SK-N-SH treated with all-trans-retinoic acid at 6 μM for 48 hours (cell line): ENCODE results near the gene TUBB2A.

ENCODE experiments used
- ATAC-seq: fragments of 200-7000 bp; cut with Tn5 transposase; 3 replicates; pipeline ENCODE4 v1.9.1; 2020; ENCODE audit warnings: mild to moderate bottlenecking, moderate library complexity
- ARNTL ChIP-seq: fragments of 450-650 bp; formaldehyde crosslinking; IDR thresholded peaks from 2 replicates; pipeline ENCODE4 v1.5.0; 2020; ENCODE audit warnings: low read depth, mild to moderate bottlenecking, moderate library complexity, borderline replicate concordance
- BACH2 ChIP-seq: fragments of 250-450 bp; sonication (Bioruptor Pico); IDR thresholded peaks from 2 replicates; pipeline ENCODE4 v1.9.0; 2021; ENCODE audit warnings: mild to moderate bottlenecking, borderline replicate concordance
- CSDC2 ChIP-seq: fragments of 250-450 bp; sonication (Bioruptor Pico); IDR thresholded peaks from 2 replicates; pipeline ENCODE4 v1.5.0; 2020; ENCODE audit warnings: mild to moderate bottlenecking, moderate library complexity
- ESRRG ChIP-seq: fragments of 250-450 bp; sonication (Bioruptor Pico); IDR thresholded peaks from 2 replicates; pipeline ENCODE4 v1.6.1; 2021; ENCODE audit warnings: mild to moderate bottlenecking
- GLIS3 ChIP-seq: fragments of 250-450 bp; sonication (Bioruptor Pico); IDR thresholded peaks from 2 replicates; pipeline ENCODE4 v1.5.0; 2020; ENCODE audit warnings: mild to moderate bottlenecking, moderate library complexity
- ISL1 ChIP-seq: fragments of 250-450 bp; sonication (Bioruptor Pico); IDR thresholded peaks from 2 replicates; pipeline ENCODE4 v2.1.2; 2022; ENCODE audit warnings: mild to moderate bottlenecking, moderate library complexity
- PPARA ChIP-seq: fragments of 250-450 bp; sonication (Bioruptor Pico); IDR thresholded peaks from 2 replicates; pipeline ENCODE4 v1.5.0; 2020; ENCODE audit warnings: mild to moderate bottlenecking, borderline replicate concordance
- RARB ChIP-seq: fragments of 250-450 bp; sonication (Bioruptor Pico); IDR thresholded peaks from 2 replicates; pipeline ENCODE4 v1.8.0; 2021; ENCODE audit warnings: mild to moderate bottlenecking, moderate library complexity
- SNAI2 ChIP-seq: fragments of 250-450 bp; sonication (Bioruptor Pico); IDR thresholded peaks from 2 replicates; pipeline ENCODE4 v1.5.0; 2020; ENCODE audit warnings: mild to moderate bottlenecking, moderate library complexity
- TCF4 ChIP-seq: fragments of 250-450 bp; sonication (Bioruptor Pico); IDR thresholded peaks from 2 replicates; pipeline ENCODE4 v1.8.0; 2021; ENCODE audit warnings: mild to moderate bottlenecking, moderate library complexity, borderline replicate concordance
- TOX ChIP-seq: fragments of 250-450 bp; sonication (Bioruptor Pico); IDR thresholded peaks from 2 replicates; pipeline ENCODE4 v1.8.0; 2021; ENCODE audit warnings: mild to moderate bottlenecking, moderate library complexity, borderline replicate concordance
- ZC3H10 ChIP-seq: fragments of 250-450 bp; sonication (Bioruptor Pico); IDR thresholded peaks from 2 replicates; pipeline ENCODE4 v1.5.1; 2021; ENCODE audit warnings: mild to moderate bottlenecking, moderate library complexity
- ZFP3 ChIP-seq: fragments of 250-450 bp; sonication (Bioruptor Pico); IDR thresholded peaks from 2 replicates; pipeline ENCODE4 v1.5.0; 2020; ENCODE audit warnings: mild to moderate bottlenecking, moderate library complexity
- ZFP30 ChIP-seq: fragments of 450-650 bp; formaldehyde crosslinking; IDR thresholded peaks from 2 replicates; pipeline ENCODE4 v1.5.0; 2022; ENCODE audit warnings: mild to moderate bottlenecking, moderate library complexity
- ZNF565 ChIP-seq: fragments of 450-650 bp; formaldehyde crosslinking; conservative IDR thresholded peaks from 2 replicates; pipeline ENCODE4 v1.5.0; 2020; ENCODE audit warnings: low read depth, mild to moderate bottlenecking, moderate library complexity
- ZNF70 ChIP-seq: fragments of 450-650 bp; formaldehyde crosslinking; IDR thresholded peaks from 2 replicates; pipeline ENCODE4 v1.5.0; 2020; ENCODE audit warnings: mild to moderate bottlenecking, moderate library complexity
- ZNF8 ChIP-seq: fragments of 450-650 bp; formaldehyde crosslinking; IDR thresholded peaks from 2 replicates; pipeline ENCODE4 v1.5.0; 2020; ENCODE audit warnings: mild to moderate bottlenecking, moderate library complexity
- TF ChIP-seq, protein P1 (sequence below): fragments of 250-450 bp; sonication (Bioruptor Pico); IDR thresholded peaks from 2 replicates; pipeline ENCODE4 v1.5.1; 2020; ENCODE audit warnings: low read depth, mild to moderate bottlenecking, moderate library complexity
- TF ChIP-seq, protein P2 (sequence below): fragments of 250-450 bp; sonication (Bioruptor Pico); IDR thresholded peaks from 2 replicates; pipeline ENCODE4 v1.8.0; 2020; ENCODE audit warnings: mild to moderate bottlenecking, moderate library complexity, borderline replicate concordance
- TF ChIP-seq, protein P3 (sequence below): fragments of 250-450 bp; sonication (Bioruptor Pico); IDR thresholded peaks from 2 replicates; pipeline ENCODE4 v1.8.0; 2021; ENCODE audit warnings: low read depth, mild to moderate bottlenecking, moderate library complexity, borderline replicate concordance
- TF ChIP-seq, protein P4 (sequence below): fragments of 250-450 bp; sonication (Bioruptor Pico); IDR thresholded peaks from 2 replicates; pipeline ENCODE4 v1.5.0; 2020; ENCODE audit warnings: mild to moderate bottlenecking, moderate library complexity
- TF ChIP-seq, protein P5 (sequence below): fragments of 250-450 bp; sonication (Bioruptor Pico); IDR thresholded peaks from 2 replicates; pipeline ENCODE4 v1.5.1; 2021; ENCODE audit warnings: mild to moderate bottlenecking, moderate library complexity

TUBB2A gene

DNA sequence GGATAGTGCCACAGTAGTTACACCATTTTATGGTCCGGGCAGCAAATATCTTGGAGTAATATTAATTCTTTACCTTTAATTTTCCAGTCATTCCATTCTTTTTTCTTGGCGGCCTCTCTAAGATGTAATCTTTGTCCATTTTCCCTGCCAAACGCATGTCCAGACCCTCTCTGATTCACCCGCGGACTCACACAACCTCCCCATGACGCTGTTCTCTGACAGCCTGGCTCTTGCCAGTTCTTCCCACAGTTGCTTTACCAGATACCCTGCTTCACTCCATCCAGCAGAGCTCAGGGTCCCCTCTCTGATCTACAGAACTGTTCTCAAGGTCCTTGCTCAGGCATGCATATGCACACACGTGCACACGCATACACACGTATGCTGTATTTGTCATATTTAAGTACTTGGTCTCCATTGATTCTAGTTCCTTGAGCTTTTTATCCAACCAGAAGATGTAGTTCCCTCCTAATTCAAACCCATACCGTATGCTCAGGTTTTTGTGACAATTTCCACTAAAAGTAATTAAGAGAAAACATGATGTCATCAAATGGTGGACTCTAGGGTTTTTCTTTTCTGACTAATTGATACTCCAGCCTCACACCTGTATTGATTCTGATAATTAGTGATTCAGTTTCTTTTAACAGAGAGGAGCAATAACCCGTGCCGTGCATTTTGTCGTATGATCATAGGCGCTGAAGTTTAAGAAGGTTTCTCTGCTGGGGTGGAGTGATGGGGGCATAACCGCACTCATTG is 28.8 kb downstream of the TUBB2A start:
- ATAC-seq = no peak

DNA sequence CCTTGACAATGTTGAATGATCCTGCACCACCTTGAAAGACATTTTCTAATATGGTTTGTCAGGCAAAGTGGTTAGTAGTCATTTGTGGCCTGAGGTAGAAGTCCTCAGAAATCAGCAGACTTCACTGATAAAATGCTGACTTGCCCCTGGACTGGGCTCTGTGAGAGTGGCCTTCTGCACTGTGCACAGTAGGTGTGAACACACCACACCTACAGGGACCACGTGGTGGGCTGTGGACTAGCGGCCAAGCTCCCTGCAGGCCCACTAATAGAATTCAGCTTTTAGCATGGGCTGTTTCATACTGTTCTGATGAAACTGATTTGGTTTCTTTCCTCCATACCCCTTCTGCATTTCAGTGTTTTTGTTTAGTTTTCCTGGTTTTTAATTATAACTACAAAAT is 31.5 kb downstream of the TUBB2A start:
- ATAC-seq = no peak
- TF ChIP-seq, protein P1, sequence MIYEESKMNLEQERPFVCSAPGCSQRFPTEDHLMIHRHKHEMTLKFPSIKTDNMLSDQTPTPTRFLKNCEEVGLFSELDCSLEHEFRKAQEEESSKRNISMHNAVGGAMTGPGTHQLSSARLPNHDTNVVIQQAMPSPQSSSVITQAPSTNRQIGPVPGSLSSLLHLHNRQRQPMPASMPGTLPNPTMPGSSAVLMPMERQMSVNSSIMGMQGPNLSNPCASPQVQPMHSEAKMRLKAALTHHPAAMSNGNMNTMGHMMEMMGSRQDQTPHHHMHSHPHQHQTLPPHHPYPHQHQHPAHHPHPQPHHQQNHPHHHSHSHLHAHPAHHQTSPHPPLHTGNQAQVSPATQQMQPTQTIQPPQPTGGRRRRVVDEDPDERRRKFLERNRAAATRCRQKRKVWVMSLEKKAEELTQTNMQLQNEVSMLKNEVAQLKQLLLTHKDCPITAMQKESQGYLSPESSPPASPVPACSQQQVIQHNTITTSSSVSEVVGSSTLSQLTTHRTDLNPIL = no peak
- TF ChIP-seq, protein P2, sequence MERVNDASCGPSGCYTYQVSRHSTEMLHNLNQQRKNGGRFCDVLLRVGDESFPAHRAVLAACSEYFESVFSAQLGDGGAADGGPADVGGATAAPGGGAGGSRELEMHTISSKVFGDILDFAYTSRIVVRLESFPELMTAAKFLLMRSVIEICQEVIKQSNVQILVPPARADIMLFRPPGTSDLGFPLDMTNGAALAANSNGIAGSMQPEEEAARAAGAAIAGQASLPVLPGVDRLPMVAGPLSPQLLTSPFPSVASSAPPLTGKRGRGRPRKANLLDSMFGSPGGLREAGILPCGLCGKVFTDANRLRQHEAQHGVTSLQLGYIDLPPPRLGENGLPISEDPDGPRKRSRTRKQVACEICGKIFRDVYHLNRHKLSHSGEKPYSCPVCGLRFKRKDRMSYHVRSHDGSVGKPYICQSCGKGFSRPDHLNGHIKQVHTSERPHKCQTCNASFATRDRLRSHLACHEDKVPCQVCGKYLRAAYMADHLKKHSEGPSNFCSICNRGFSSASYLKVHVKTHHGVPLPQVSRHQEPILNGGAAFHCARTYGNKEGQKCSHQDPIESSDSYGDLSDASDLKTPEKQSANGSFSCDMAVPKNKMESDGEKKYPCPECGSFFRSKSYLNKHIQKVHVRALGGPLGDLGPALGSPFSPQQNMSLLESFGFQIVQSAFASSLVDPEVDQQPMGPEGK = no peak
- TF ChIP-seq, protein P3, sequence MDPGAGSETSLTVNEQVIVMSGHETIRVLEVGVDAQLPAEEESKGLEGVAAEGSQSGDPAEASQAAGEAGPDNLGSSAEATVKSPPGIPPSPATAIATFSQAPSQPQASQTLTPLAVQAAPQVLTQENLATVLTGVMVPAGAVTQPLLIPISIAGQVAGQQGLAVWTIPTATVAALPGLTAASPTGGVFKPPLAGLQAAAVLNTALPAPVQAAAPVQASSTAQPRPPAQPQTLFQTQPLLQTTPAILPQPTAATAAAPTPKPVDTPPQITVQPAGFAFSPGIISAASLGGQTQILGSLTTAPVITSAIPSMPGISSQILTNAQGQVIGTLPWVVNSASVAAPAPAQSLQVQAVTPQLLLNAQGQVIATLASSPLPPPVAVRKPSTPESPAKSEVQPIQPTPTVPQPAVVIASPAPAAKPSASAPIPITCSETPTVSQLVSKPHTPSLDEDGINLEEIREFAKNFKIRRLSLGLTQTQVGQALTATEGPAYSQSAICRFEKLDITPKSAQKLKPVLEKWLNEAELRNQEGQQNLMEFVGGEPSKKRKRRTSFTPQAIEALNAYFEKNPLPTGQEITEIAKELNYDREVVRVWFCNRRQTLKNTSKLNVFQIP = no peak
- no peak for TF ChIP-seq ESRRG (CRISPR knock-in tag)
- TF ChIP-seq ZNF8 (CRISPR knock-in tag) = no peak
- TF ChIP-seq CSDC2 (CRISPR knock-in tag) = no peak
- no peak for TF ChIP-seq ISL1 (CRISPR knock-in tag)
- TF ChIP-seq RARB = no peak
- no peak for TF ChIP-seq ZFP30 (CRISPR knock-in tag)
- TF ChIP-seq TOX (CRISPR knock-in tag) = no peak
- TF ChIP-seq ZC3H10 (CRISPR knock-in tag) = no peak
- no peak for TF ChIP-seq ZFP3 (CRISPR knock-in tag)
- TF ChIP-seq ZNF565 (CRISPR knock-in tag) = no peak

More for the DNA sequence above, 28.8 kb downstream of the TUBB2A start:
- no peak for TF ChIP-seq ZFP30 (CRISPR knock-in tag)
- no peak for TF ChIP-seq TCF4 (CRISPR knock-in tag)
- no peak for TF ChIP-seq ZNF70 (CRISPR knock-in tag)
- TF ChIP-seq ZNF8 (CRISPR knock-in tag) = no peak
- TF ChIP-seq ISL1 (CRISPR knock-in tag) = no peak
- no peak for TF ChIP-seq GLIS3
- TF ChIP-seq, protein P4, sequence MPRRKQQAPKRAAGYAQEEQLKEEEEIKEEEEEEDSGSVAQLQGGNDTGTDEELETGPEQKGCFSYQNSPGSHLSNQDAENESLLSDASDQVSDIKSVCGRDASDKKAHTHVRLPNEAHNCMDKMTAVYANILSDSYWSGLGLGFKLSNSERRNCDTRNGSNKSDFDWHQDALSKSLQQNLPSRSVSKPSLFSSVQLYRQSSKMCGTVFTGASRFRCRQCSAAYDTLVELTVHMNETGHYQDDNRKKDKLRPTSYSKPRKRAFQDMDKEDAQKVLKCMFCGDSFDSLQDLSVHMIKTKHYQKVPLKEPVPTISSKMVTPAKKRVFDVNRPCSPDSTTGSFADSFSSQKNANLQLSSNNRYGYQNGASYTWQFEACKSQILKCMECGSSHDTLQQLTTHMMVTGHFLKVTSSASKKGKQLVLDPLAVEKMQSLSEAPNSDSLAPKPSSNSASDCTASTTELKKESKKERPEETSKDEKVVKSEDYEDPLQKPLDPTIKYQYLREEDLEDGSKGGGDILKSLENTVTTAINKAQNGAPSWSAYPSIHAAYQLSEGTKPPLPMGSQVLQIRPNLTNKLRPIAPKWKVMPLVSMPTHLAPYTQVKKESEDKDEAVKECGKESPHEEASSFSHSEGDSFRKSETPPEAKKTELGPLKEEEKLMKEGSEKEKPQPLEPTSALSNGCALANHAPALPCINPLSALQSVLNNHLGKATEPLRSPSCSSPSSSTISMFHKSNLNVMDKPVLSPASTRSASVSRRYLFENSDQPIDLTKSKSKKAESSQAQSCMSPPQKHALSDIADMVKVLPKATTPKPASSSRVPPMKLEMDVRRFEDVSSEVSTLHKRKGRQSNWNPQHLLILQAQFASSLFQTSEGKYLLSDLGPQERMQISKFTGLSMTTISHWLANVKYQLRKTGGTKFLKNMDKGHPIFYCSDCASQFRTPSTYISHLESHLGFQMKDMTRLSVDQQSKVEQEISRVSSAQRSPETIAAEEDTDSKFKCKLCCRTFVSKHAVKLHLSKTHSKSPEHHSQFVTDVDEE = no peak
- TF ChIP-seq, protein P5, sequence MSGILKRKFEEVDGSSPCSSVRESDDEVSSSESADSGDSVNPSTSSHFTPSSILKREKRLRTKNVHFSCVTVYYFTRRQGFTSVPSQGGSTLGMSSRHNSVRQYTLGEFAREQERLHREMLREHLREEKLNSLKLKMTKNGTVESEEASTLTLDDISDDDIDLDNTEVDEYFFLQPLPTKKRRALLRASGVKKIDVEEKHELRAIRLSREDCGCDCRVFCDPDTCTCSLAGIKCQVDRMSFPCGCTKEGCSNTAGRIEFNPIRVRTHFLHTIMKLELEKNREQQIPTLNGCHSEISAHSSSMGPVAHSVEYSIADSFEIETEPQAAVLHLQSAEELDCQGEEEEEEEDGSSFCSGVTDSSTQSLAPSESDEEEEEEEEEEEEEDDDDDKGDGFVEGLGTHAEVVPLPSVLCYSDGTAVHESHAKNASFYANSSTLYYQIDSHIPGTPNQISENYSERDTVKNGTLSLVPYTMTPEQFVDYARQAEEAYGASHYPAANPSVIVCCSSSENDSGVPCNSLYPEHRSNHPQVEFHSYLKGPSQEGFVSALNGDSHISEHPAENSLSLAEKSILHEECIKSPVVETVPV (CRISPR knock-in tag) = no peak
- no peak for TF ChIP-seq SNAI2
- no peak for TF ChIP-seq BACH2 (CRISPR knock-in tag)
- TF ChIP-seq RARB = no peak
- no peak for TF ChIP-seq TOX (CRISPR knock-in tag)
- no peak for TF ChIP-seq CSDC2 (CRISPR knock-in tag)
- no peak for TF ChIP-seq ZFP3 (CRISPR knock-in tag)
- no peak for TF ChIP-seq PPARA
- TF ChIP-seq ARNTL (CRISPR knock-in tag) = no peak
- no peak for TF ChIP-seq ZC3H10 (CRISPR knock-in tag)
- TF ChIP-seq, protein P3 = no peak
- TF ChIP-seq, protein P2 = no peak
- TF ChIP-seq ESRRG (CRISPR knock-in tag) = no peak
- TF ChIP-seq, all 23 proteins: peak for 0
